NCI-H345 (cell line): Measurements from ENCODE around the gene PTPRN2.

ENCODE experiments used
- DNase-seq: peaks from one replicate; lab custom pipeline; 2025; lab: John Stamatoyannopoulos, UW

Gene PTPRN2

GRCh38 chr7:157538321-157538720, 1049.3 kb downstream of the PTPRN2 start:
- DNase-seq = no peak

GRCh38 chr7:157537056-157537455, 1050.6 kb downstream of the PTPRN2 start:
- DNase-seq = no peak

- DNase-seq = no peak
These were observed 1055.6 kb downstream of the PTPRN2 start for GRCh38 chr7:157532068-157532467.

GRCh38 chr7:157529768-157530560, 1057.7 kb downstream of the PTPRN2 start:
- no peak for DNase-seq

- DNase-seq = no peak
These were observed 1058.8 kb downstream of the PTPRN2 start for GRCh38 chr7:157528785-157529341.

GRCh38 chr7:157527686-157528085, 1059.9 kb downstream of the PTPRN2 start:
- no peak for DNase-seq

- DNase-seq = no peak
These were observed 1060.5 kb downstream of the PTPRN2 start for GRCh38 chr7:157526913-157527634.

- no peak for DNase-seq
These were observed 1061.4 kb downstream of the PTPRN2 start for GRCh38 chr7:157526005-157526912.

- no peak for DNase-seq
These were observed 1062.1 kb downstream of the PTPRN2 start for GRCh38 chr7:157525491-157525915.

GRCh38 chr7:157524731-157525130, 1062.9 kb downstream of the PTPRN2 start:
- no peak for DNase-seq

GRCh38 chr7:157523766-157524421, 1063.7 kb downstream of the PTPRN2 start:
- no peak for DNase-seq

- DNase-seq = no peak
These were observed 1064.3 kb downstream of the PTPRN2 start for GRCh38 chr7:157523371-157523765.

- DNase-seq = no peak
These were observed 1064.7 kb downstream of the PTPRN2 start for GRCh38 chr7:157522954-157523353.

- DNase-seq = no peak
These were observed 1065.4 kb downstream of the PTPRN2 start for GRCh38 chr7:157522189-157522588.

GRCh38 chr7:157521752-157522151, 1065.9 kb downstream of the PTPRN2 start:
- DNase-seq = no peak

GRCh38 chr7:157521061-157521731, 1066.4 kb downstream of the PTPRN2 start:
- no peak for DNase-seq

GRCh38 chr7:157520249-157520648, 1067.4 kb downstream of the PTPRN2 start:
- no peak for DNase-seq

- DNase-seq = no peak
These were observed 1067.8 kb downstream of the PTPRN2 start for GRCh38 chr7:157519798-157520244.

- DNase-seq = no peak
These were observed 1068.4 kb downstream of the PTPRN2 start for GRCh38 chr7:157519246-157519645.

- DNase-seq = no peak
These were observed 1069.0 kb downstream of the PTPRN2 start for GRCh38 chr7:157518514-157519175.
